HG02623 (cell line): ENCODE measurements around the gene PARP9.

Experiments used
- ATAC-seq: cut with Tn5 transposase; IDR thresholded peaks from one replicate; pipeline ENCODE4 v1.9.1; 2021; ENCODE audit warnings: moderate library complexity; ENCODE audit not compliant: unreplicated experiment

PARP9 gene

GRCh38 chr3:122564155-122564912, at the start of gene PARP9, which contains the start of gene DTX3L:
PARP9 (minus strand) TSS chr3:122564300; CDS start chr3:122559620, 4,680 bp downstream.
DTX3L (plus strand) TSS chr3:122564338; CDS start chr3:122564427, 89 bp downstream.
- peak; percentile 68 for ATAC-seq

- no peak for ATAC-seq
Measured at GRCh38 chr3:122612696-122613095, 48.6 kb upstream of the PARP9 start.

GRCh38 chr3:122609798-122610559, 45.9 kb upstream of the PARP9 start:
- peak; percentile 89 for ATAC-seq

- ATAC-seq = no peak
Measured at GRCh38 chr3:122608916-122609315, 44.8 kb upstream of the PARP9 start.

- ATAC-seq = no peak
Measured at GRCh38 chr3:122606330-122606729, 42.2 kb upstream of the PARP9 start.

GRCh38 chr3:122603056-122603455, 39.0 kb upstream of the PARP9 start:
- no peak for ATAC-seq

GRCh38 chr3:122602011-122602710, 38.1 kb upstream of the PARP9 start:
- ATAC-seq = no peak

GRCh38 chr3:122598556-122598955, 34.5 kb upstream of the PARP9 start:
- ATAC-seq = no peak

GRCh38 chr3:122598151-122598550, 34.1 kb upstream of the PARP9 start:
- ATAC-seq = no peak

- ATAC-seq = no peak
Measured at GRCh38 chr3:122594025-122594424, 29.9 kb upstream of the PARP9 start.

- no peak for ATAC-seq
Measured at GRCh38 chr3:122590610-122591009, 26.5 kb upstream of the PARP9 start.

GRCh38 chr3:122589297-122589696, 25.2 kb upstream of the PARP9 start:
- no peak for ATAC-seq

- ATAC-seq = no peak
Measured at GRCh38 chr3:122587572-122587971, 23.5 kb upstream of the PARP9 start.

GRCh38 chr3:122586773-122587485, 22.8 kb upstream of the PARP9 start:
- no peak for ATAC-seq

GRCh38 chr3:122586098-122586497, 22.0 kb upstream of the PARP9 start:
- ATAC-seq = no peak

- ATAC-seq = no peak
Measured at GRCh38 chr3:122582390-122582789, 18.3 kb upstream of the PARP9 start.

- no peak for ATAC-seq
Measured at GRCh38 chr3:122581622-122582021, 17.5 kb upstream of the PARP9 start.

GRCh38 chr3:122580470-122580869, 16.4 kb upstream of the PARP9 start:
- no peak for ATAC-seq

GRCh38 chr3:122578069-122578740, 14.1 kb upstream of the PARP9 start:
- ATAC-seq = no peak

GRCh38 chr3:122577409-122578031, 13.4 kb upstream of the PARP9 start, which contains the start of gene PARP15:
PARP15 (plus strand) TSS chr3:122577650; CDS start chr3:122577668, 18 bp downstream.
- ATAC-seq = no peak
